GM19099 (cell line): ENCODE results near the gene NTRK3.

Experiments used
- POLR2A ChIP-seq: IDR thresholded peaks from 3 replicates; pipeline ENCODE4 v1.6.1; 2011; ENCODE audit warnings: low read depth; ENCODE audit not compliant: insufficient read length; ENCODE audit errors: extremely low read depth

NTRK3 gene

DNA sequence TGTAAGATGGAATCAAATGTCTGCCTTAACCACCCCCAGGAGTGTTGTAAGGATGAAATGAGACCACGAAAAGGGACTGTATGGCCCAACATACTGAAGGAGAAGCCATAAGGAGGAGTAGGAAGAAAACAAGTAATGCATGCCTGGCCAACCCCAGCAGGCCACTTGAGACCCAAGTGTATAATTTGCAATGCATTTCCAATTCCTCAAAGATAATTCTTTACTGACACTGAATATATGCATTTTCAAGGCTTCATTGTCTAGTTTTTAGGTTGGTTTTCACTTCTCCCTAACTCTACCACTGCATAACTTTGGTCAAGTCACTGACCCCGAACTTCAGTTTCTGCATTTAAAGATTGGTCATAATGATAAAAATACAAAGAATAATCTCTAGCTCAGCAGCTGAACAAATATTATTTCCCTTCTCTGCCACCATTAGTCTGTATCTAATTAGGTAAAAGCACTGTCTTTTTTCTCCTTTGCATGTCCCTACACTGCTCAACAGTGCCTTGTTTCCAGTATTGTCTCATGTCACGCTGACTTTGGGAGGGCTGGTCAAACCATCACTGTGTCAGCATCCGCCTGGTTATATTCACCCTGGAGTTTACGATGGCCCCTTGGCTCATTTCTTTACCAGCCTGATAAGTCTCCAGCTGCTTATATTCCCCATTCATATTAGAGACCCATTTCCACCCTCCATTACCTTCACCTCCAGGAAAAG lies 378.6 kb downstream of the NTRK3 start:
- TF ChIP-seq POLR2A = no peak

DNA sequence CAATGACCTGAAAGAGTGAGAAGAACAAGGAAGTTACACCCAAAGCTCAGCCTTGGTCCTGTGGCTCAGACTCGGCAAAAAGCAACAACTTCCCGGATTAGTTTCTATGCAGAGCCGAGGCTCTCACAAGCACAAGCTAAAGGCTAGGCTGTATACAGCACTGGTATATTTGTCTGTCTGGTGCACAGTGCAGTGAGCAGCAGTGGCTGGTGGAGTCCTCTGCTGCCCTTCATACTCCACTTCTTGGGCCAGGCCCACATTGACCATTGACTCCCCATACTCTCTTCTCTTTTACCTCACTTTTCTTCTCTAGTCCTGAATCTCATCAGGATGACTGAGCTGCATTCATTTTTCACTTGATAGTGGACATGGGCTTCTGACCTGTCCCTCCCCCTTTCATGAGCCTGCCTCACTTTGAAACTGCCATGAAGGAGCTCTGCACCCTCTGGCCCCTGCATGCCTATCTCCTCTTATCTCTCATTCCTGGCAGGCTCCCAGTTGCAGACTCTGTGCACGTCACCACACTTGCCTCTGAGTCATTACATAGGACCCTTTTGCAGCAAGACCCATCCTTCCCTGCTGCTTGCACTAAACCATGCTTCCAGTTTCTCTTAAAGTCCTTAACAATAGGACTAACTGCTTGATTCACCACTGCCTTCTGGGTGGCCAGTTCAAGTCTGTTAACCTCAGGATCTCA lies 379.3 kb downstream of the NTRK3 start:
- TF ChIP-seq POLR2A = no peak

DNA sequence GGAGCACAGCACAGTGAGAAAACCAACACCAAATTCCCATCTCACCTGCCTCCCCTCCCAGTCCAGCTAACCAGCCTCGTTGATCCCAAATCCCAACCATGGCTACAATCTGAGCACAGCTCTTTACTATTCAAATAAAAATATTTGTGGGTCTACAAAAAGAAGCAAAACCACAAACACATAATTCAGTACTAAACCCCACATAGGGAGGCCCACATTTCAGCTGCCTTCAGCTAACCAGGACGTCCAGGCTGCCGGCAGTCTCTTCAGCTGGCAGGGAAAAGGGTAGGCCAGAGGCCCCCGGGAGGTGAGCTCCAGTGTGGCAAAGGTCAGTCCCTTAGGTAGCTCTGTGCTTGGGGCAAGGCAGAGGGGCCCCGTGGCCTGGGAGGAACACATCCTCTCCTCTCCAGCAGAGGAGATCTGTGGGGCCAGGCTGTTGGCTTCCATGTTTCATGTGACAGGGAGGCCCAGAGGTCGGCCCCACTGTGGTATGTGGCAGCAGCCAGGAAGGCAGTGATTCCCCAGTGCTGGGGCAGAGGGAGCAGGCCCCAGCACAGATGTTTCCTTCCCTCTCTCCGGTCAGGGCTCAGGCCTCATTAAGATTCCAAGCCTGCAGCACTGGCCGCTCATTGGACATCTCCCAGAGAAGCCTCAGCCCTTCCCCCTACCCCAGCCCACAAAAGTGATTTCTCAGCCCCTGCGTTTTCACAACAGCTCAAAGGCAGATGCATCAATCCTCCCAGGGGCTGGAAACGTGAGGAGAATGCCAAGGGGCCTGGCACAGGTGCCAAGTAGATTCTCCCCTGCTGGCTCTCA lies 381.4 kb downstream of the NTRK3 start:
- TF ChIP-seq POLR2A = no peak

DNA sequence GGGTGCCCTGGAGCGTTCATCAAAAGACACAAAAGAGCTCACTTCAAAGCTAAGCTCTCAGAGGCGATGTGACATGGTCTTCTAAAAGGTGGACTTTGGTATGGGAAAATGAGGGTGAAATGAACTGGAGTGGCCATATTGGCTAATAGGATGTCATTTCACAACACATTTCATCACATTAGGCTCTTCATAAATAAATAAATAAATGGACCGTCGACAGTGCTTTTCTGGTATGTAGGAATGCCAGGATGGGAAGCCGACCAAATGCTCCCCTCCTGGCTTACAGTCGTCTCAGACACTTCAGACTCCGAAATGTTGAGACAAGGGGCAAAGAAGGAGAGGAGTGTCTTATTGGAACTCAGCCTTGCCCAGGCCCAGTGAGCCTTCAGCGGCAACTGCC lies 383.0 kb downstream of the NTRK3 start:
- no peak for TF ChIP-seq POLR2A

DNA sequence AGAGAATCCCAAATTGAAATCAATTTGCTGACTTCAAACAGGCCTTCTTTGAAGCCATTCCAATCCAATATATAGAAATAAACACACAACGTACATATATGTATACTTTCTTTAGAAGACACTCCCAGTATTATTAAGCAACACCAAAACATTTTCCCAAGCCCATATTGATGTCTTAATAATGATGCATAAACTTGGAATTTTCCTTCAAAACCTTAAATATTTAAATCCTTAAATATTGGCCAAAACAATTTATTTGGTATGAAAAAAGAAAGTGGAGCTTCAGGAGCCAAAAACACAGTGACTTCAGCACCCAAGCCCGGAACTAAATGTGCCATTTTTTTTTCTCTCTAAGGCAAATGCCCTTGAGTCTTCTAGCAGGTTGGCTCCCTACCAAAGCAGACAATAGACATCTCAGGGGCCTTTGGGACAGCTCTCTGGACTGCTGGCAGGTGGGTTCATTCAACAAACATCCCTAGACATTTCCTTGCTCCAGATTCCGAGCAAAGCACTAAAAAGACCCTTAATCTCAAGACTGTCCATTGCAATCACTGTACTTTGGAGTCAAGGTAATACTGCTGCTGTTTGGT lies 384.7 kb downstream of the NTRK3 start:
- TF ChIP-seq POLR2A = no peak

DNA sequence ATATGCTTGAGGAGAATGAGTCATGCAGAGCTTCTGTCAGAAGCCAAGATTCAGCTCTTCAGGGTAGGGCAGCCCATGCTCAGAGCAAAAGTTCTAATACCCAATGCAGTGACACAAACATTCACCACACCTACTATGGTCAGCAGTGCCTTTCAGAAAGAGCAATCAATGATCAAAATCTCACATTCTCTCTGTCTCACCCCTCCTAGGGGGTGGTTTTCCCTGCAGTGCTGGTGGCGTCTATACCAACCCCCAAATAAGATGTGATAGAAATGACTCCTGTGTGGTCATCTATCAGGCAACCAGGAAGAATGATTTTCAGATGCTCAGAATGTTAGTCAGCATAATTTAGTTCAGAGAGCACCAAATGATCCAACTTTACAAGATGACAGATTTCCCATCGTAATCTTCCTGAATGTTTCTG lies 385.3 kb downstream of the NTRK3 start:
- TF ChIP-seq POLR2A = no peak

DNA sequence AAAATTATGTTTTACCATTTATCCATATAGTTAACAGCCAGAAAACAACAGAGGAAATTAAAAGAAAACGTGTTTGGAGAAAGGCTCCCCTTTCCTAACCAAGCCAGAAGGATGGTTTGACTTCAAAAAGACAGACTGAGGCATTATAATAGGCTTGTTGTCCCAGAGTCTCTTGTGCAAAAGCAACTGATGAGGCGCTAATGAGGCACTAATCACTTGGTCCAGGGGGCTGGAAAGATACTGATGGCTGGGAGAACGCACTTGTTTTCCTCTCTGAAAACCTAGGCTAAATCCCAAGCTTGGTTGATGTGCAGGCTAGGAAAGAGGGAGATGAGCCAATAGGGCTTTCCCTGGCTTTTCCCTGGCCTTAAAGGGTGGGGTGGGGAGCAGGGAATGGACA lies 389.6 kb downstream of the NTRK3 start:
- no peak for TF ChIP-seq POLR2A

GRCh38 chr15:87863152-87863551 lies 393.4 kb downstream of the NTRK3 start:
- no peak for TF ChIP-seq POLR2A

DNA sequence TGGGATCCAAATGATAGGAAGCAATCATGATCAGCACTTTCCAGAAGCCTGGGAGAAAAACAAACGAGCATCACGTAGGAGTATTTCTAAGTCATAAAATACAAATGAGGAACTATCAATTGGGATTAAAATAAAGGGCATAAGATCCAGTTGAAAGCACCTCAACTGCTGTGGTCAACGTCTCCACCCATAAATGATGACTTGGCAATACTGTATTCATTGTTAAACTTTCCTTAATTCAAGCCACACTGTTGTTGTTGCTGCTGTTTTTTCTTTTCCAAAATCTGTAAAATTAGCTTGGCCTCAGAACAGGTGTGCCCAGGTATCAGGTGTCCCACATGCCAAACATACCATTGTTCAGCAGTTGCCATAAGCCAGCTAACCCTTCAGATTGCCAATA lies 395.8 kb downstream of the NTRK3 start:
- no peak for TF ChIP-seq POLR2A

DNA sequence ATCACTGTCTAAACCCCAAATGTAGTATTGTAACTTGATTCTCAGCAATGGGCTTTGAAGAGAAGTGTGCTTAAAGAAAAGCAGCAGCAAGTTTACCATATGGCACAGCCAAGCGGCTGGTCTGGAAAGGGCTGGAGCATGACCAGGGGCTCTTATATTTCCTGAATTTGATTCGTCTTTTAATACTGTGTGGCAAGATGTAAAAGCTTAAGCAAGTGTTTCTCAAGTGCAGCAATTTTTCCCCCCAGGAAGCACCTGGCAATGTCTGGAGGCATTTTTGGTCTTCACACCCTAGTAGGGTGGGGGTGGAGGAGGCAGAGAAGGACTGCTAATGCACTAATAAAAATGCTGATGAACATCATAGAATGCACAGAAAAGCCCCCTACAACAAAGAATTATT lies 397.9 kb downstream of the NTRK3 start:
- no peak for TF ChIP-seq POLR2A

DNA sequence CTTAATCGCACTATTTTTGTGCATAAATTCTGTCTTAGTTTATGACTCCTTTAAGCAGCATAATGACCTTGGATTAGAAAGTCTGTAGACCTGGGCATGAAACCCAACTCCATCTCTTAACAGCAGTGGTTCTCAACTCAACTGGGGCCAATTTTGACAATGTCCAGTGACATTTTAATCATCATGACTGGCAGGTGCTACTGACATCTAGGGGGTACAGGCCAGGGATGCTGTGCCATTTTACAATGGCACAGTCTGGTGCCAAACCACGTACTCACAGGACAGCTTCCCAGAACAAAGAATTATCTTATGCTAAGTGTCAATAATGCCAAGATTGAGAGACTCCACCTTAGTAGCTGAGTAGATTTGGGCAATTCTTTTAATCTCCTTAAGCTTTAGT lies 405.0 kb downstream of the NTRK3 start:
- no peak for TF ChIP-seq POLR2A

DNA sequence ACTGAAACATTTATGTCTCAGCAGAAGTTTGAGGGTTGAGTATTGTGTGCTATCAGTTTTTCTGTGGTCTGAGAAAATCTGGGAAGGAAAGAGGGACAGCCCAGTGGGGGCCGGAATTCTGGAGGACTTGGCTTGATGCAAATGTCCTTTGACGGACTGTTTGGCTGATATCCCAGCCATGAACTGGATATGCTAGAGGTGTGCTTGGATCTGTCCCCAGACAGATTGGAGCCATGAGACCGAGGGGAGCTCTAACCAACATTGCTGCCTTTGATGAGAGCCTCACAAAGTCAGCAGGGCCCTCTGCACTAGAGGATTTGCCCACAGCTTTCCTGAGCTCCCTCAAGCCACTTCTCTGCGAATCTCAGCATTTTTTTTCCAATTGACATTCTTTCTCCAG lies 405.6 kb downstream of the NTRK3 start:
- TF ChIP-seq POLR2A = no peak

DNA sequence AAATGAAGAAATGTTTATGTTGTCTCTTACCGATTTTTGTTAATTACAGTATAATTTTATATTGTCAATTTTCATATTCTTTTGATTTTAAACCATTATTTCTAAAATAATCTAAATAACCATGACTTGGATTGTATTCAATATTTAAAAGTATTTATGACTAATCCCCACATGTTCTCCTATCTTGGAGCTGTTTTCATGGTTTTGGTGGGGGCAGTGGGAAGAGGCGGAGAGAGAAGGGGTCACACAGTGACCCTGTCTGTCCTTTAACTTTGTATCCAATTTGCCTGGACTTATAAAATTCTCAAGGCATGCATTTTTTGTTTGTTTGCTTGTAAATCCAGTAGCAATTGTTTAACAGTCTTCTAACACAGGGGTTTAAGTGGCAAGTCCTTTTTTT lies 407.4 kb downstream of the NTRK3 start:
- TF ChIP-seq POLR2A = no peak

GRCh38 chr15:87848012-87848411 lies 408.5 kb downstream of the NTRK3 start:
- no peak for TF ChIP-seq POLR2A

- TF ChIP-seq POLR2A = no peak
These were observed 409.8 kb downstream of the NTRK3 start for GRCh38 chr15:87846746-87847145.
